K562 (cell line): ENCODE data around the gene METAP1. TPM values are rescaled to one million over a fixed set of nuclear protein-coding genes. Genes with fewer than 3 reads are reported as not detected.

ENCODE experiments used
- CHD1 ChIP-seq: fragments of 200-600 bp; sonication (generic); IDR thresholded peaks from one replicate; pipeline ENCODE4 v1.6.1; 2012; ENCODE audit warnings: mild to moderate bottlenecking, moderate library complexity, low read length, inconsistent platforms
- HDAC3 ChIP-seq: fragments of 450-650 bp; IDR thresholded peaks from 2 replicates; pipeline ENCODE4 v1.6.1; 2018; ENCODE audit warnings: borderline replicate concordance, mild to moderate bottlenecking, moderate library complexity; ENCODE audit not compliant: partially characterized antibody
- HDGF ChIP-seq: fragments of 450-650 bp; IDR thresholded peaks from 2 replicates; pipeline ENCODE4 v1.6.1; 2016
- HMG20B ChIP-seq: fragments of 250-450 bp; sonication (Bioruptor Pico); IDR thresholded peaks from 2 replicates; pipeline ENCODE4 v1.5.0; 2021; ENCODE audit warnings: mild to moderate bottlenecking
- HNRNPL ChIP-seq: fragments of 200-400 bp; formaldehyde crosslinking; IDR thresholded peaks from 2 replicates; pipeline ENCODE4 v1.6.1; 2017; ENCODE audit warnings: low read depth, mild to moderate bottlenecking, low read length
- MEF2D ChIP-seq: conservative IDR thresholded peaks from 2 replicates; pipeline ENCODE4 v1.6.1; 2016; ENCODE audit warnings: low read depth, missing genetic modification characterization, missing compliant biosample characterization
- NCOA1 ChIP-seq: fragments of 450-650 bp; IDR thresholded peaks from 2 replicates; pipeline ENCODE4 v1.6.1; 2016; ENCODE audit warnings: low read depth
- NFRKB ChIP-seq: fragments of 450-650 bp; IDR thresholded peaks from 2 replicates; pipeline ENCODE4 v1.6.1; 2016; ENCODE audit warnings: low read depth
- POLR2B ChIP-seq: fragments of 450-650 bp; IDR thresholded peaks from 2 replicates; pipeline ENCODE4 v1.6.1; 2018; ENCODE audit warnings: low read depth; ENCODE audit not compliant: partially characterized antibody
- RBFOX2 ChIP-seq: fragments of 200-400 bp; formaldehyde crosslinking; IDR thresholded peaks from 2 replicates; pipeline ENCODE4 v1.6.1; 2017; ENCODE audit warnings: low read depth, mild to moderate bottlenecking, low read length, moderate library complexity
- SMARCE1 ChIP-seq: fragments of 450-650 bp; IDR thresholded peaks from 2 replicates; pipeline ENCODE4 v1.7.1; 2016; ENCODE audit warnings: mild to moderate bottlenecking
- TCF3 ChIP-seq: sonication (generic); formaldehyde crosslinking; IDR thresholded peaks from 2 replicates; pipeline ENCODE4 v1.4.0; 2020; ENCODE audit warnings: mild to moderate bottlenecking, missing genetic modification reagents
- ZNF263 ChIP-seq: sonication (generic); formaldehyde crosslinking; IDR thresholded peaks from 2 replicates; pipeline ENCODE4 v1.8.0; 2022; ENCODE audit warnings: mild to moderate bottlenecking, missing genetic modification reagents, borderline replicate concordance
- ZNF445 ChIP-seq: fragments of 250-450 bp; sonication (Bioruptor Pico); IDR thresholded peaks from 2 replicates; pipeline ENCODE4 v1.4.0; 2020; ENCODE audit warnings: low read depth, mild to moderate bottlenecking, moderate library complexity
- polyA plus RNA-seq, 8 experiments: library from polyadenylated mRNA; depleted of rRNA in 4 of 8; stranded (reverse) in 5 of 8; unstranded in 3 of 8; fragments of >200 nt; fragmentation: Nextera tagmentation in 2 of 8; fragmentation: Illumina TruSeq in 1 of 8; extraction: Ambion mirVana in 2 of 8; extraction: Trizol in 1 of 8; gene quantifications; 2 replicates each; pipeline versions ENCODE4 v1.2.1 to v1.2.3, GENCODE V29; 2011 to 2014; ENCODE audit warnings: inconsistent platforms in 1 of 8, missing spikeins in 1 of 8
- total RNA-seq, 7 experiments: library from RNA; depleted of rRNA in 6 of 7; stranded (reverse); fragments of >200 nt in 6 of 7; fragmentation: Illumina TruSeq in 2 of 7; extraction: Trizol in 2 of 7; gene quantifications; 2 replicates each; pipeline versions ENCODE4 v1.2.1 to v1.2.3, GENCODE V29; 2011 to 2021; ENCODE audit warnings: low replicate concordance in 1 of 7
- TF ChIP-seq, protein P1 (sequence below), 3 experiments: IDR thresholded peaks in 2 of 3; conservative IDR thresholded peaks in 1 of 3; 2 replicates each; pipeline ENCODE4 v1.5.1; 2011 to 2012; ENCODE audit warnings: low read length in 3 of 3, mild to moderate bottlenecking in 3 of 3, control low read depth in 2 of 3, improper control_type of control experiment in 1 of 3, inconsistent platforms in 1 of 3, low read depth in 1 of 3, mixed read lengths in 1 of 3, moderate library complexity in 1 of 3; ENCODE audit not compliant: insufficient read depth in 2 of 3
- TF ChIP-seq, protein P2 (sequence below): fragments of 250-450 bp; sonication (Bioruptor Pico); IDR thresholded peaks from 2 replicates; pipeline ENCODE4 v1.8.0; 2022; ENCODE audit warnings: inconsistent platforms
- TF ChIP-seq, protein P3 (sequence below): fragments of 450-650 bp; IDR thresholded peaks from 2 replicates; pipeline ENCODE4 v1.6.1; 2016; ENCODE audit warnings: low read depth, mild to moderate bottlenecking, moderate library complexity

METAP1 gene
- total and polyA plus RNA-seq, 9 of the 15 experiments (the other 6 are each of a cell fraction or from before 2014, with no cell fraction given) = 31.4 to 77.6 (median 59.5) TPM

DNA sequence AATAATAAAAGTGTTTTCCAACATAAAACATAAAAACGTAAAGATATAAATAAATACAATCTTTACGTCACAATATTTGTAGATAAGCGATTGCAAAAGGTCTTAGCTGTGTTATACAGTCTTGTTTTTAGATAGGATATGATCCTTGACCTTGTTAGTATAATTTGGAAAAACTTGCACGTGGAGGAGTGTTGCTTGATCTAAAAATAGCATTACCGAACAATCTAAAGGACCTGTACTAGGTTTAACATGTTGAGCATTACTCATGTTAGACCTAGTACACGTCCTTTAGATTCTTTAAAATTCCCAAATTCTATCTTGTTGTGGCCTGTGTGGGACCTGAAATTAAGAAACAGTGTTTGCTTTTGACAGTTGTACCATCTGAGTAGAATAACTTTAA, 1.6 kb downstream of the METAP1 start (continued):
- TF ChIP-seq NCOA1 (no peak), CHD1 (no peak), ZNF445 (CRISPR knock-in tag) (no peak), TCF3 (no peak), RBFOX2 (0 out of 2 replicates have a peak, but pooled peaks have one; percentile 10), HNRNPL (no peak), SMARCE1 (no peak), HDAC3 (peak; percentile 33), HMG20B (CRISPR knock-in tag) (no peak), NFRKB (no peak), MEF2D (peak; percentile 81), ZNF263 (no peak), HDGF (no peak), POLR2B (no peak)
- TF ChIP-seq, protein P1, sequence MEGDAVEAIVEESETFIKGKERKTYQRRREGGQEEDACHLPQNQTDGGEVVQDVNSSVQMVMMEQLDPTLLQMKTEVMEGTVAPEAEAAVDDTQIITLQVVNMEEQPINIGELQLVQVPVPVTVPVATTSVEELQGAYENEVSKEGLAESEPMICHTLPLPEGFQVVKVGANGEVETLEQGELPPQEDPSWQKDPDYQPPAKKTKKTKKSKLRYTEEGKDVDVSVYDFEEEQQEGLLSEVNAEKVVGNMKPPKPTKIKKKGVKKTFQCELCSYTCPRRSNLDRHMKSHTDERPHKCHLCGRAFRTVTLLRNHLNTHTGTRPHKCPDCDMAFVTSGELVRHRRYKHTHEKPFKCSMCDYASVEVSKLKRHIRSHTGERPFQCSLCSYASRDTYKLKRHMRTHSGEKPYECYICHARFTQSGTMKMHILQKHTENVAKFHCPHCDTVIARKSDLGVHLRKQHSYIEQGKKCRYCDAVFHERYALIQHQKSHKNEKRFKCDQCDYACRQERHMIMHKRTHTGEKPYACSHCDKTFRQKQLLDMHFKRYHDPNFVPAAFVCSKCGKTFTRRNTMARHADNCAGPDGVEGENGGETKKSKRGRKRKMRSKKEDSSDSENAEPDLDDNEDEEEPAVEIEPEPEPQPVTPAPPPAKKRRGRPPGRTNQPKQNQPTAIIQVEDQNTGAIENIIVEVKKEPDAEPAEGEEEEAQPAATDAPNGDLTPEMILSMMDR (IDR thresholded peaks at IDR 0.05 in 2 of 3, conservative IDR thresholded peaks at IDR 0.05 in 1 of 3; ENCODE audit: insufficient read depth in 2 of 3, low read depth in 1 of 3, low read length in 3 of 3) = no peak
- TF ChIP-seq, protein P2, sequence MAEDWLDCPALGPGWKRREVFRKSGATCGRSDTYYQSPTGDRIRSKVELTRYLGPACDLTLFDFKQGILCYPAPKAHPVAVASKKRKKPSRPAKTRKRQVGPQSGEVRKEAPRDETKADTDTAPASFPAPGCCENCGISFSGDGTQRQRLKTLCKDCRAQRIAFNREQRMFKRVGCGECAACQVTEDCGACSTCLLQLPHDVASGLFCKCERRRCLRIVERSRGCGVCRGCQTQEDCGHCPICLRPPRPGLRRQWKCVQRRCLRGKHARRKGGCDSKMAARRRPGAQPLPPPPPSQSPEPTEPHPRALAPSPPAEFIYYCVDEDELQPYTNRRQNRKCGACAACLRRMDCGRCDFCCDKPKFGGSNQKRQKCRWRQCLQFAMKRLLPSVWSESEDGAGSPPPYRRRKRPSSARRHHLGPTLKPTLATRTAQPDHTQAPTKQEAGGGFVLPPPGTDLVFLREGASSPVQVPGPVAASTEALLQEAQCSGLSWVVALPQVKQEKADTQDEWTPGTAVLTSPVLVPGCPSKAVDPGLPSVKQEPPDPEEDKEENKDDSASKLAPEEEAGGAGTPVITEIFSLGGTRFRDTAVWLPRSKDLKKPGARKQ = no peak
- TF ChIP-seq, protein P3, sequence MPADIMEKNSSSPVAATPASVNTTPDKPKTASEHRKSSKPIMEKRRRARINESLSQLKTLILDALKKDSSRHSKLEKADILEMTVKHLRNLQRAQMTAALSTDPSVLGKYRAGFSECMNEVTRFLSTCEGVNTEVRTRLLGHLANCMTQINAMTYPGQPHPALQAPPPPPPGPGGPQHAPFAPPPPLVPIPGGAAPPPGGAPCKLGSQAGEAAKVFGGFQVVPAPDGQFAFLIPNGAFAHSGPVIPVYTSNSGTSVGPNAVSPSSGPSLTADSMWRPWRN = no peak
